GM19463 (cell line): ENCODE measurements around the gene BCAS3.
"Not testable (repeated sequence)": the region's sequence is repeated elsewhere in the genome, so short reads cannot be mapped to it uniquely, and the experiment has no call there.

Experiments
- ATAC-seq: cut with Tn5 transposase; IDR thresholded peaks from one replicate; pipeline ENCODE4 v1.9.1; 2021; ENCODE audit warnings: mild to moderate bottlenecking, moderate library complexity; ENCODE audit not compliant: unreplicated experiment

The BCAS3 gene

DNA sequence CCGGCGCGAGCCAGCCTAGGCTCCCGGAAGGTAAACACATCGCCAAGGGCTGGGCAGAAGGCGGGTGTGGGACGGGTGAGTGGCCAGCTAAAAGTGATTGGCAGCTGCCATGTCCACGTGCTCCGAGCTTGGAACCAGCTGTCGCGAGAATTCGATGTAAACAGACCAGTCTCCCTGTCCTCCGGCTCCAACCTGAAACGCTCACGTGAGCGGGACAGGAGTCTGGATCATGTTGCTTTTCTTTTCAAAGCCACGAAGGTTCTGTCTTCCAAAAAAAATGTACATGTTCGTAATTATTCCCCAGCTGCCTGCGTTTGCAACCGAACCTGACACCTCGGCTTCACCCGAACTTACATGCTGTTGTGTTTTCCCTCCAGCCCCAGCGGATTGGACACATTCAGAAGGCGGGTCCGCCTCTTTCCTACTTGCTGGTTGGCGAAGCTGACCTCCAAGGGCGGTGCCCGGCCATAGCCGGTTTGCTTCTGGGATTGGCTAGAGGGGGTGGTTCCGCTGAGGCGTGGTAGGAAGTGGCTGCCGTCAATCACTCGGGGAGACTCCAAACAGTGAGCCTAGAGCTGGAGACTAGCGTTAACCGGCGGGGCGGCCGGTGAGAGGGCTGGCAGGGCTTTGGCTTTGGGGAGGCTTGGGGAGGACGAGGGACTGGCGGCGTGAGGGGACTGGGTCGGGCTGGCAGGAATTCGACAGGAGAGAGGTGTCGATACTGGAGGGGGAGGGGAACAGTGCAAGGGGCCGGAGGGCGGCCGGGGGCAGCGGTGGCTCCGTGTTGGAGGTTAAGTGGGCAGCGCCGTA lies at the start of gene BCAS3:
Gene BCAS3 (plus strand): TSS at position 544 of the 810 bp plus-strand sequence.
- ATAC-seq = peak; percentile 94

DNA sequence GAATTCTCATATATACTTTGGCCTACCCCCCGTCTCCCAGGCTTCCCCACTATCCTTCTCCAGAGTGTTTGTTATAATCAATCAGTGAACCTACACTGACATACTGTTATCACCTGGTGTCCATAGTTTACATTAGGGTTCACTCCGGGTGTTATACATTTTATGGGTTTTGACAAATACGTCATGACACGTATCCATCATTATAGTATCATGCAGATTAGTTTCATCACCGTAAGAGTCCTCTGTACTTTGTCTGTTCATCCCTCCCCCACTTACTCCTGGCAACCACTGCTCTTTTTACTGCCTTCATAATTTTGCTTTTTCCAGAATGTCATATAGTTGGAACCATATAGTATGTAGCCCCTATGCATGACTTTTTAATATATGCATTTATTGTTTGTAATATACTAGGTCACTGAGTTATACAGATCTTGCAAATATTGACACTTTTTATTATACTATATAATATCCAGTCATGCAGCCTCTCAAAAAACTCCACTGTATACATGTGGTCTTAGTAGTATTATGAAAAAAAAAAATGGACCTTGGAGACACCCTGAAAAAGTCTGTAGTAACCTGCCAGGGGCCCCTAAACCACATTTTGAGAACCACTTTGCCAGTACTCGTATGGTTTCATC lies 49.3 kb upstream of the BCAS3 start:
- no peak for ATAC-seq

DNA sequence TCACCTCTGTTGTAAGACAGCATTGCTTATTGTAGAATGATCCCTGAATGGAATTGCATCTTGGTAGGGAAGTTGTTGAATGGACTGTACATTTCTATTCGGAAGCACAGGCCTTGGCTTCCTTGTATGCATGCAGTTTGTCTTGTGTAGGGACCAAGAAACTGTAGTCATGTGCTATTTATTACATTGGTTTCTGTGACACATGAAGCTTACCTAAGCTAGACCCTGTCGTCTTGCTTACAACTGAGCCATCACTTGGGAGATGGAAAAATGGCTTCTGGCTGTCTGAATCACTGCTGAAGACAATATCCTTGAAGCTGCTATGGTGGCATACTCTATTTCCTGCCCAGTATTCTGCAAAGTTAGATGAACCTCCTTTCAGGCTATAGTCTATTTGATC lies 48.5 kb upstream of the BCAS3 start:
- no peak for ATAC-seq

DNA sequence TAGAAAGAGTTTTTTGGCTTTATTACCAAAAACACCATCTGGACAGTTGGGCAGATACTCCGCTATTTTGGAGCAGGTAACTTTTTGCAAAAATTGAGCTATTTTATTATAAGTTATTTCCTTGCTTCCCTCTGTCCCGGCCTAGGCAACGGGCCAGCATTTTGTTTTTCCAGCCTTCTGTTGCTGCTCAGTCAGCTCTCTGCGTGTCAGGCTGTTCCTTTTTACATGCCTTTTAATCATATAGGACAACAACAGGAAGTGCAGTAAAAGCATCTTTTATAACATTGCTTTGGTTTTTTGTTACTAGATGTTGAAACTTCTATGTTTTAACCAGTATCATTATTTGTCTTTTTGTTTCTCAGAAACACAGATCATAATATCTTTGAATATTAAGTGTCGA lies 47.3 kb upstream of the BCAS3 start:
- no peak for ATAC-seq

DNA sequence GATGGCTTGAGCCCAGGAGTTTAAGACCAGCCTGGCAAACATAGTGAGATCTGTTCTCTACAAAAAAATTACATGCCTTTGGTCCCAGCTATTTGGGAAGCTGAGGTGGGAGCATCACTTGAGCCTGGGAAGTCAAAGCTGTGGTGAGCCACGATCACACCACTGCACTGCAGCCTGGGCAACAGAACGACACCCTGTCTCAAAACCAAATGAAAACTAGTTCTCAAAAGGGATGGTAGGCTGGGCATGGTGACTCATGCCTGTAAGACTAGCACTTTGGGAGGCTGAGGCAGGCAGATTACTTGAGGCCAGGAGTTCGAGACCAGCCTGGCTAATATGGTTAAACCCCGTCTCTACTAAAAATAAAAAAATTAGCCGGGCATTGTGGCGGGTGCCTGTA lies 46.5 kb upstream of the BCAS3 start:
- ATAC-seq = no peak

DNA sequence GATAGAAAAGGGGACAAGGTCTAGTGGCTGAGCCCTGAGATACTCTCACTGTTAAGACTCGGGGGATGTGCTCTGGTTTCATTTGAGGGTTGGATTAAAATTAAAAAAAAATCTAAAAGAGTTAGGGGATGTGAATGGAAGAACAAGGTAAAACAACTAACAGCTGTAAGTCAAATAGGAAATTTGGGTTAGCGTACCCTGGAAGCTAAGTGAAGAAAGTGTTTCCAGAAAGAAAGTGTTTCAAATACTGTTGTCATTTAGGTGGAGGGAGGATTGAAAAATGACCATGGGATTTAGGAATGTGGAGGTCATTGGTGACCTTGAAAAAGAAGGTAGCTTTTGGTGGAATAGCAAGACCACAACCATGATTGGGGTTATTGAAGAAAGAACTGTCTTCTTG lies 40.0 kb upstream of the BCAS3 start:
- ATAC-seq = no peak

DNA sequence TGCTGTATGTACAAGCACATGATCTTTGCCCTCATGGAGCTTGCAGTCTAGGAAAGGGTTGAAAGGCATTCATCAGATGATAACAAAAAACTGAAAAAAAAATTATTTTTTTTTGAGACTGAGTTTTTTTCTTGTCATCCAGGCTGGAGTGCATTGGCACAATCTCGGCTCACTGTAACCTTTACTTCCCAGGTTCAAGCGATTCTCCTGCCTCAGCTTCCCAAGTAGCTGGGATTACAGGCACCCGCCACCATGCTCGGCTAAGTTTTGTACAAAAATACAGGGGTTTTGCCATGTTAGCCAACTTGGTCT lies 38.7 kb upstream of the BCAS3 start:
- ATAC-seq = no peak

DNA sequence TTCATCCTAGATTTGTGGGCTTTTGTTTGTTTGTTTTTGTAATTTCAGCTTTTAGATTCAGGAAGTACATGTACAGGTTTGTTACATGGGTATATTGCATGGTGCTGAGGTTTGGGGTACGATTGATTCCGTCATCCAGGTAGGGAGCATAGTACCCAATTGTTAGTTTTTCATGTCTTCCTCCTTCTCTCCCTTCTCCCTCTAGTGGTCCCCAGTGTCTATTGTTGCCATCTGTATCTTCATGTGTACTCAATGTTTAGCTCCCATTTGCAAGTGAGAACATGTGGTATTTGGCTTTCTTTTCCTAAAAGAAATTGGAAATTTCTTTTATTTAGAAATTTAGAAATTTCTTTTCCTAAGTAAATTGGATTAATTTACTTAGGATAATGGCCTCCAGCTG lies 37.1 kb upstream of the BCAS3 start:
- no peak for ATAC-seq

DNA sequence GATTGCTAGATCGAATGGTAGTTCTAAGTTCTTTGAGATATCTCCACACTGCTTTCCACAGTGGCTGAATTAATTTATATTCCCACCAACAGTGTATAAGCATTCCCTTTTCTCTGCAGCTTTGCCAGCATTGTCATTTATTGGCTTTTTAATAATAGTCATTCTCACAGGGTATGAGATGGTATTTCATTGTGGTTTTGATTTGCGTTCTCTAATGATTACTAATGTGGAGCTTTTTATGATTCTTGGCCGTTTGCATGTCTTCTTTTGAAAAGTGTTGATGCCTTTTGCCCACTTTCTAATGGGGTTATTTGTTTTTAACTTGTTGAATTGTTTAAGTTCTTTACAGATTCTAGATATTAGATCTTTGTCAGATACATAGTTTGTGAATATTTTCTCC lies 36.5 kb upstream of the BCAS3 start:
- no peak for ATAC-seq

DNA sequence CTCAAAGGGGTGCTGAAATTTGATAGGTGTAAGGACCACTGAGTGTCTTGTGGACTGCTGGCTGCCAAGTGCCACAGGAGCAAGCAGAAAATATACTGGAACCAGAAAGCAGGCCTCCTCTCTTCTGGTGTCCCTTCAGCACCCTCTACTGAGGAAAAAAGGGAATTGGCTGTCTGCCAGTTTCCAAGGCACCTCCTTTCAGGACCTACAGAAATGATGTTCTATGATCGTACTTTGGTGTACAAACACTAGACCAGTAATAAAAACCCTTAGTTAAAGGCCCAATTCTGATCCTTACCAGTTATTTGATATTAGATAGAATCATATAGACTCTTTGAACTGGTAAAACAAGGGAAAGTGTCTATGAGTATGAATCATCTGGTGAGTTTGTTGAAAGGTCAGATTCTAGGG lies 35.8 kb upstream of the BCAS3 start:
- no peak for ATAC-seq

DNA sequence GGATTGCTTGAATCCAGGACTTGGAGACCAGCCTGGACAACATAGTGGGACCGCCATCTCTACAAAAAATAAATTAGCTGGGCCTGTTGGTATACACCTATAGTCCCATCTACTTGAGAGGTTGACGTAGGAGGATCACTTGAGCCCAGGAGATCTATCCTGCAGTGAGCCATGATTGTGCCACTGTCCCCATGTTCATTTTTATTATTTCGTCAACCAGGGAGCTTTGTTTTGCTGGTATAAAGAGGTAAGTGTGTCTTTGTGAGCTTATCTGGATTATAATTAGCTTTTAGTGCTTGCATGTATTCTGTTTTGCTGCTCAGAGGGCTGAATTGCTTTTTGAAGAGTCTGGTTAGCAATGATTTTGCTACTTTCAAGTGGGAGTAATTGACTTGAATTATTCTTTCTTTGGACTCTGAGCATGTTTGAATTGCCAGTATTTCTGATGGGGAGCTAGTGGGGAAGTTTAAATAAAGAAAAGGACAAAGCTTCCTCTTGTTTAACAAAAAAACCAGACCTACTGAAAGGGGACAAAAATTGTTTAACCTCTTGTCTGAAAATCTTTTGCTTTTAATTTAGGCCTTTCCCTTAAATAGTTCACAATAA lies 31.6 kb upstream of the BCAS3 start:
- no peak for ATAC-seq

DNA sequence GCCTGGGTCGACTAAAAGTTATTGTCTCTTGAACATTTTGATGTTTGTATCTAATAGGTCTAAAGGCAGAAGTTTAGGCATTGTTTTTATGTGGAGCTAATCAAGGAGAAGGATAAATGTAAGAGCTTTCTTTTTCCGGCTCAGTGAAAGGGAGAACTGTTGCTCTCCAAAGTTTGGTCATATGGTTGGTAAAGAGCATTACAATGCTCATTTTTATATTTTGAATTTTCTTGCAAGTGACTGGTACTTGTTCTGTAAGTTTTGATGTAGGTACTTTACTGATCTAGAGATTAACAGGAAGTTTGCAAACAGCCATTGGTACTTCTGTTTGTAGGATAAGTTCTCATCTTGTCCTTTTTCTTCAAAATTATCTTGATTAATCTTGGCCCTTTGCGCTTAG lies 30.9 kb upstream of the BCAS3 start:
- no peak for ATAC-seq

DNA sequence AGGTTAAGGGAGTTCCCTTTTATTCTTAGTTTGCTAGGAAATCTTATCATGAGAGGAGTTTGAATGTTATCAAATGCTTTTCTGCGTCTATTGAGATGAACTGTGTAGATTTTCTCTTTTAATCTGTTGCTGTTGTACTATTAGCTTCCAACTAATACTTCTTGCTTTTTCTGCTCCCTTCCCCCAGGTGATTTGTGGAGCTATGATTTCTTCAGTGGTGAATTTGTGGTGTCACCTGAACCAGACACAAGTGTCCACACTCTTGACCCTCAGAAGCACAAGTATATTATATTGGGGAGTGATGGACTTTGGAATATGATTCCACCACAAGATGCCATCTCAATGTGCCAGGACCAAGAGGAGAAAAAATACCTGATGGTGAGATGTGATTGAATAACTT lies 29.9 kb upstream of the BCAS3 start:
- no peak for ATAC-seq

DNA sequence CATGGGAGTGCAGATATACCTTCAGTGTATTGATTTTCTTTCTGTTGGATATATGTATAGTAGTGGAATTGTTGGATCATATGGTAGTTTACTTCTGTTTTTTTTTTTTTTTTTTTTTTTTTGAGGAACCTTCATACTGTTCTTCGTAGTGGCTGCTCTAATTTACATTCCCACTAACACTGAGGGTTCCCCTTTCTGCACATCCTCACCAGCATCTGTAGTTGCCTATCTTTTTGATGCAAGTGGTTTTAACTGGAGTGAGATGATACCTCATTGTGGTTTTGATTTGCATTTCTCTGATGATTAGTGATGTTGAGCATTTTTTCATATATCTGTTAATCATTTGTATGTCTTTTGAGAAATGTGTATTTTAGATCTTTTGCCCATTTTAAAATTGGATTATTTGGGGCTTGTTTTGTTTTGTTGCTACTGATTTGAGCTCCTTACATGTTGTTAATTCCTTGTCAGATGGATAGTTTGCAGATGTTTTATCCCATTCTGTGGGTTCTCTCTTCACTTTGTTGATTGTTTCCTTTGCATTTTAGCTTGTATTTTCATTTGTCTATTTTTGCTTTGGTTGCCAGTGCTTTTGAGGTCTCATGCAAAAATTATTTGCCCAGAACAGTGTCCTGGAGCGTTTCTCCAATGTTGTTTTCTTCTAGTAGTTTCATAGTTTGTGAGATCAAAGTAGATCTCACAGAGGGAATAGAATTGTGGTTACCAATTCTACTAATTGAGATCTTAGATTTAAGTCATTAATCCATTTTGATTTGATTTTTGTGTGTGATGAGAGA lies 25.0 kb upstream of the BCAS3 start:
- ATAC-seq = peak; percentile 92

DNA sequence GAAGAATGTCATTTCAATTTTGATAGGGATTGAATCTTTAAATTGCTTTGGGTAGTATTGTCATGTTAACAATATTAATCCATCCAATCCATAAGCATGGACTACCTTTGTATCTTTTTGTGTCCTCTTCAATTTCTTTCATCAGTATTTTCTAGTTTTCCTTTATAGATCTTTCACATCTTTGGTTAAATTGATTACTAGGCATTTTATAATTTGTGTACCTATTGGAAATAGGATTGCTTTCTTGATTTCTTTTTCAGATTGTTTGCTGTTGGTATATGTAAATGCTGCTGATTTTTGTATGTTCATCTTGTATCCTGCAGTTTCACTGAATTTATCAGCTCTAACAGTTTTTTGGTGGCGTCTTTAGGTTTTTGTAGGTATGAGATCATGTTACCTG lies 24.1 kb upstream of the BCAS3 start:
- no peak for ATAC-seq

DNA sequence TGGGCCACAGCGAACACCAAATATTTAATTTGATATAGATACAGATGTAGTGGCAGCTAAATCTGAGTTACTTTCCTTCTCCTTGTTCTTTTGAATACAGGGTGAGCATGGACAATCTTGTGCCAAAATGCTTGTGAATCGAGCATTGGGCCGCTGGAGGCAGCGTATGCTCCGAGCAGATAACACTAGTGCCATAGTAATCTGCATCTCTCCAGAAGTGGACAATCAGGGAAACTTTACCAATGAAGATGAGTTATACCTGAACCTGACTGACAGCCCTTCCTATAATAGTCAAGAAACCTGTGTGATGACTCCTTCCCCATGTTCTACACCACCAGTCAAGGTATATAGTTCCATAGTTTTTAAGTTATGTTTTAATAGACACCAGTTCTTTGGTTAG lies 21.2 kb upstream of the BCAS3 start:
- no peak for ATAC-seq

DNA sequence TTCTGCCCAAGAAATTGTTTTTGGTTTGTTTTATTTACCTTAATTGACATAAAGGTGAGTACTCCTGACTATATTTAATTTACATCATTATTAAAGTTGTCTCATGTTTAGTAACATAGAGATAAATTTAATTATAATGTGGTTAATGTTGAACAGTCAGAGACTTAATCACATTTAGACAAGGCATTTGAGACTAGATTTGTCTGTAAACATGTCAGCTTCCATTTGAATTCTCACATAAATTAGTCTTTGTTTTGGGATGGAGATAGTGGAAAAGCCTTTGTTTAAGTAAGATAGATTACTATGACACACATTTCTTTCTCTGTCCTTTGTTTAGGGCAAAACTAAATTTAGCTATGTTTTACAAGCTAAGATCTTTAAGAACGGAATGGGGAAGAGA lies 18.5 kb upstream of the BCAS3 start:
- ATAC-seq = no peak

DNA sequence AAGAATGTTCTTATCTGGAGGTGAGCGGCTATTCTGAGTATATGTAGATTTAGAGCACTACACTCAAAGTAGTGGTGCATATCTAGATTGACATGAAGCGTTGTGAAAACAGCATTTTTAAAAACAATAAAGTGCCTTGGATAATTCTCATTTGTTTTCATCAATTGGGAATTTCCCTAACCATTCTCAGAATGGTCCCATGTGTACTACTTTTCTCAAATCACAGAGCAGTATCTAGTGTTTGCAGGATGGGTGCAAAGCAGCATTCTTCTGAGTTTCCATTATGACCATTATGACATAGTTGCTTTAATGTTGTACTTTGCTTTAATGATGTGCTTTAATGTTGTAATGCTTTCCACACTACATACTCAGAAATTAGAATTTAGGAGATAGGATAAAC lies 16.2 kb upstream of the BCAS3 start:
- ATAC-seq = no peak

DNA sequence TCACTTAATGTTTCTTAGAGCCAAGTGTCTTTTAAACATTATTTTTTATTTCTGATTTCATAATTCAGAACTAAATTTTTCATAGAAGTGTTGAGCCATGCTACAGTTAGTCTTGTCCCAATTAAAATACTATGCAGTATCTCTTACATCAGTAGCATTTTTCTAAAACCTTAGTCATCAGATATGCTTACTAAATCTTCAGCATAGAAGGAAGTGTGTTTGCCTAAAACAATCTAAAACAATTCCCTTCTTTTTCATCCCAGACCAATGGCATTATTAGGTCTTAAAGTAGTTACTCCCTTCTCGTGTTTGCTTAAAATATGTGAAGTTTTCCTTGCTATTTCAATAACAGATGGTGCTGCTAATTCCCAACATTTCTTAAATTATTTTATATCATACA lies 13.6 kb upstream of the BCAS3 start:
- ATAC-seq = no peak

DNA sequence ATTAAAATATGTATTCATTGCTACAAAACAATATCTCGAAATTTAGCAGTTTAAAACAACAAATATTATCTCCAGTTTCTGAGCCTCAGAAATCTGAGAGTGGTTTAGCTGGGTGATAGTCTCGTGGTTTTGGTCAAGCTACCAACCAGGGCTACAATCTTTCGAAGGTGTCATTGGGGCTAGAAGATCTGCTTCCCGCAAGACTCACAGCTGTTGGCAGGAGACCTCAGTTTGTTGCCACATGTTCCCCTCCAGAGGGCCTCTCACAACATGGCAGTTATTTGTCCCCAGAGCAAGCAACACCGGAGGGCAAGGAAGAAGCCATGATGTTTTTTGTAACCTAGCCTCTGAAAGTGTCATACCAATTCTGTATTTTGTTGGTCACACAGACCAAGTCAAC lies 12.0 kb upstream of the BCAS3 start:
- ATAC-seq = no peak

DNA sequence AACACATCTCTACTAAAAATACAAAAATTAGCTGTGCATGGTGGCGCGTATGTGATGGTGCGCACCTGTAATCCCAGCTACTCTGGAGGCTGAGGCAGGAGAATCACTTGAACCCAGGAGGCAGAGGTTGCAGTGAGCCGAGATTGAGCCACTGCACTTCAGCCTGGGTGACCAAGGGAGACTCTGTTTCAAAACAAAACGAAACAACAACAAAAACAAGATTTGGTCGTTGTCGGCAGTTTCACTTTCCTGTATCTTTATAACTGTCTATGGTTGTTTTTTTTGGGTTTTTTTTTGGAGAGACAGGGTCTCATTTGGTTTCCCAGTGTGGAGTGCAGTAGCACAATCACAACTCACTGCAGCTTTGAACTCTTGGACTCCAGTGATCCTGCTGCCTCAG lies 8.9 kb upstream of the BCAS3 start:
- not testable (repeated sequence) for ATAC-seq

DNA sequence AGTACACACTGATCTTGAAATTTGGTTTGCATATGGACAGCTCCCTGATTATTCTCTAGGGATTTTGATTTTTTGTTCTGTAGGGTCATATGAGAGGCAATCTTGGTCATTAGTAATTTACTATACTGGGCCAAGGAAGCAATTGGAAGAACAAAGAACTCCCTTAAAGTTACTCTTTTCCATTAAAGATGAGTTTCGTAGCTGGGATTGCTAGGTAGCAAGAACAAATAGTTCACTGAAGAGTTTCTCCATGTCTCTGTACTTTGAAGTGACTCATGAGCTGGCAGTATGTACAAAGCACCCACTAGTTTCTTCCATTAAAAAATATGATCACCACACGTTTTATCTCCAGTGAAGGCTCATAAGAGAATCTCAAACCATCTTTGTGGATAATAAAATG lies 6.2 kb upstream of the BCAS3 start:
- no peak for ATAC-seq
